ENCODE results near the gene TMOD2.

DNA sequence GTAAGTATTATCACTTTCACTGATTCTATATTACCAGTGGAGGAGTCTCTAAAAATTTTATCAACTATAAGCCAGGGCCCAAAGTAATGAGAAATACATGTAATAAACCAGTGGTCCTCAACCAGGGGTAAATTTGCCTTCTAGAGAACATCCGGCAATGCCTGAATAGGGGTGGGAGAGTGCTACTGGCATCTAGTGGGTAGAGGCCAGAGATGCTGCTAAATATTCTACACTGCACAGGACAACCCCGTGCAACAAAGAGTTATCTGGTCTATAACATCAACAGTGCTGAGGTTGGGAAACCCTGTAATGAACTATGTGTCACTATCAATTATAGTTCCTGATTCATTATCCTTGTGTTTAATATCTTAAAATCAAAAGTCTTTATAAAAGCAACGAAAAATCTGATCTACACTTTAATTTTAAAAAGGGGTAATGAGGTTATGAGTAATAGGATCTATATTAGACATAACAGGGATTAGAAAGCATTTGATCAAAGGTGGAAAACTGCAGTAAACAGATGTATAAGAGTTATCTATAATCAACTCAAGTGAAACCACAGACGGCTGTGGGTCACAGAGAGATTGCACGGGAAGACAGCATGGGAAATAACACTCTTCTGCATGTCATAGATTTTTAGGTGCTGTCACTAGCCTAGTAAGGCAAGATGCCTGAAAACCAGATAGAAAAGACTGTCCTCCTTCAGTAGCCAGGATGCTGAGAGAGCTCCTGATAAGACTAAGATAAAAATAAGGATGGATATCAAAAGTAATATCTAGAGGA, 16.0 kb upstream of the TMOD2 start:
- TF ChIP-seq EP300 (IDR thresholded peaks at IDR 0.05) (no peak), POLR2A (IDR thresholded peaks at IDR 0.05) (no peak), POLR2AphosphoS5 (IDR thresholded peaks at IDR 0.05) (no peak)
- TF ChIP-seq, protein P1, sequence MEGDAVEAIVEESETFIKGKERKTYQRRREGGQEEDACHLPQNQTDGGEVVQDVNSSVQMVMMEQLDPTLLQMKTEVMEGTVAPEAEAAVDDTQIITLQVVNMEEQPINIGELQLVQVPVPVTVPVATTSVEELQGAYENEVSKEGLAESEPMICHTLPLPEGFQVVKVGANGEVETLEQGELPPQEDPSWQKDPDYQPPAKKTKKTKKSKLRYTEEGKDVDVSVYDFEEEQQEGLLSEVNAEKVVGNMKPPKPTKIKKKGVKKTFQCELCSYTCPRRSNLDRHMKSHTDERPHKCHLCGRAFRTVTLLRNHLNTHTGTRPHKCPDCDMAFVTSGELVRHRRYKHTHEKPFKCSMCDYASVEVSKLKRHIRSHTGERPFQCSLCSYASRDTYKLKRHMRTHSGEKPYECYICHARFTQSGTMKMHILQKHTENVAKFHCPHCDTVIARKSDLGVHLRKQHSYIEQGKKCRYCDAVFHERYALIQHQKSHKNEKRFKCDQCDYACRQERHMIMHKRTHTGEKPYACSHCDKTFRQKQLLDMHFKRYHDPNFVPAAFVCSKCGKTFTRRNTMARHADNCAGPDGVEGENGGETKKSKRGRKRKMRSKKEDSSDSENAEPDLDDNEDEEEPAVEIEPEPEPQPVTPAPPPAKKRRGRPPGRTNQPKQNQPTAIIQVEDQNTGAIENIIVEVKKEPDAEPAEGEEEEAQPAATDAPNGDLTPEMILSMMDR (IDR thresholded peaks at IDR 0.05) = no peak

Data from suprapubic skin (tissue), 4 donors.